Esophagus muscularis mucosa (tissue), 4 donors: ENCODE measurements around the gene FNTB. TPM values are rescaled to one million over a fixed set of nuclear protein-coding genes. Genes with fewer than 3 reads are reported as not detected.

ENCODE experiments used
- DNase-seq: peaks from one replicate; pipeline ENCODE4 v3.0.0-alpha.2; 2017; ENCODE audit errors: extremely low spot score
- H3K27ac ChIP-seq, 4 donors: fragments of 200-600 bp; sonication (generic); replicated peaks in 1 of 4; 1 replicate in 3 of 4; 2 replicates in 1 of 4; pipeline ENCODE4 v1.5.1; 2016 to 2019; ENCODE audit warnings: mild to moderate bottlenecking in 1 of 4
- H3K27me3 ChIP-seq, 4 donors: fragments of 200-600 bp; sonication (generic); one replicate each; pipeline versions ENCODE4 v1.5.1 to v1.6.0; 2016 to 2019
- H3K36me3 ChIP-seq, 4 donors: fragments of 200-600 bp; sonication (generic); one replicate each; pipeline ENCODE4 v1.5.1; 2016 to 2019
- H3K4me1 ChIP-seq, 4 donors: fragments of 200-600 bp; sonication (generic); one replicate each; pipeline ENCODE4 v1.5.1; 2016 to 2019
- H3K4me3 ChIP-seq, 4 donors: fragments of 200-600 bp; sonication (generic); 1 replicate in 2 of 4; 2 replicates in 2 of 4; pipeline ENCODE4 v1.5.1; 2016 to 2019; ENCODE audit warnings: mild to moderate bottlenecking in 4 of 4, moderate library complexity in 1 of 4
- H3K9me3 ChIP-seq, 4 donors: fragments of 200-600 bp; sonication (generic); 1 replicate in 3 of 4; 2 replicates in 1 of 4; pipeline ENCODE4 v1.5.1; 2016 to 2019
- CTCF ChIP-seq, 3 experiments: fragments of 200-600 bp in 2 of 3; fragments of 450-650 bp in 1 of 3; sonication (generic) in 2 of 3; IDR thresholded peaks; one replicate each; pipeline ENCODE4 v1.5.1; 2017 to 2019; ENCODE audit warnings: antibody characterized with exemption in 3 of 3, mild to moderate bottlenecking in 2 of 3, moderate library complexity in 1 of 3
- EP300 ChIP-seq: sonication (generic); formaldehyde crosslinking; IDR thresholded peaks from one replicate; pipeline ENCODE4 v1.6.1; 2017; ENCODE audit warnings: antibody characterized with exemption
- POLR2A ChIP-seq: fragments of 450-650 bp; IDR thresholded peaks from one replicate; pipeline ENCODE4 v1.6.1; 2017; ENCODE audit warnings: antibody characterized with exemption, moderate library complexity, mild to moderate bottlenecking, low read depth
- POLR2AphosphoS5 ChIP-seq, 2 donors: sonication (generic); formaldehyde crosslinking; IDR thresholded peaks; one replicate each; pipeline ENCODE4 v1.6.1; 2017; ENCODE audit warnings: antibody characterized with exemption in 2 of 2
- WGBS: methylation state at CpG from one replicate; pipeline ENCODE4 v1.1.5; 2018; 5-methylcytosine and 5-hydroxymethylcytosine counted together
- intact Hi-C: fragments of 100-400 bp; cut with DNase I; formaldehyde crosslinking; loops from one replicate; pipeline ENCODE4 v1.15.1; 2023
- total RNA-seq, 4 donors: library from RNA; depleted of rRNA; stranded (reverse); fragments of >200 nt; gene quantifications; one replicate each; pipeline versions ENCODE4 v1.1.0 to v1.2.1, GENCODE V29; 2016

Gene FNTB
- total RNA-seq, 4 donors from 2014 or later, result 10.3 to 20.7 (median 15.5) TPM

- Histone ChIP-seq H3K36me3 (peaks cover 31 to 71% (median 57%) of the 10 kb centered on the region in 4 donors), H3K27ac (no peak overlapping the region), H3K9me3 (no peaks in the 10 kb centered on the region), H3K4me3 (no peak overlapping the region), H3K4me1 (peaks cover 45 to 63% (median 51%) of the 10 kb centered on the region in 4 donors), H3K27me3 (no peaks in the 10 kb centered on the region)
- DNase-seq, result no peak
- WGBS, result 75% methylated on average over 1 of the region's 1 CpG
- TF ChIP-seq EP300 (no peak), POLR2A (no peak), CTCF (IDR thresholded peaks at IDR 0.05) (no peak), POLR2AphosphoS5 (IDR thresholded peaks at IDR 0.05) (no peak)
- intact Hi-C loops, result no loop called here
These were observed 86.2 kb downstream of the FNTB start for GRCh38 chr14:65072937-65073336.

GRCh38 chr14:65073605-65074201, 87.0 kb downstream of the FNTB start:
- H3K4me1 ChIP-seq, result peaks cover 47 to 67% (median 54%) of the 10 kb centered on the region in 4 donors
- intact Hi-C loops, result no loop called here
- DNase-seq, result no peak
- WGBS, result 55% methylated on average over 2 of the region's 4 CpGs
- H3K4me3 ChIP-seq, result no peak overlapping the region
- H3K27ac ChIP-seq, result peak overlapping the region in 1 of 4 donors; percentile 27
- no peak for TF ChIP-seq POLR2AphosphoS5 (IDR thresholded peaks at IDR 0.05)
- TF ChIP-seq POLR2A, result no peak
- TF ChIP-seq CTCF (IDR thresholded peaks at IDR 0.05), result no peak
- TF ChIP-seq EP300, result no peak
- H3K9me3 ChIP-seq, result no peaks in the 10 kb centered on the region
- H3K36me3 ChIP-seq, result peaks cover 36 to 73% (median 62%) of the 10 kb centered on the region in 4 donors
- H3K27me3 ChIP-seq, result no peaks in the 10 kb centered on the region

GRCh38 chr14:65074449-65075150, 87.9 kb downstream of the FNTB start:
- intact Hi-C loops, result no loop called here

GRCh38 chr14:65075628-65076325, 89.1 kb downstream of the FNTB start:
- no peak for DNase-seq
- Histone ChIP-seq H3K4me3 (no peak overlapping the region), H3K27ac (no peak overlapping the region), H3K9me3 (no peaks in the 10 kb centered on the region), H3K36me3 (peaks cover 30 to 66% (median 51%) of the 10 kb centered on the region in 4 donors), H3K4me1 (peaks cover 59 to 79% (median 63%) of the 10 kb centered on the region in 4 donors), H3K27me3 (no peaks in the 10 kb centered on the region)
- 88% methylated on average over 17 of the region's 17 CpGs for WGBS
- intact Hi-C loops, result no loop called here
- no peak for TF ChIP-seq POLR2A
- no peak for TF ChIP-seq POLR2AphosphoS5 (IDR thresholded peaks at IDR 0.05)
- TF ChIP-seq CTCF (IDR thresholded peaks at IDR 0.05), result no peak
- no peak for TF ChIP-seq EP300

More at GRCh38 chr14:65074449-65075150, 87.9 kb downstream of the FNTB start:
- no peaks in the 10 kb centered on the region for H3K9me3 ChIP-seq
- peaks cover 56 to 76% (median 58%) of the 10 kb centered on the region in 4 donors for H3K4me1 ChIP-seq
- TF ChIP-seq CTCF (IDR thresholded peaks at IDR 0.05) (no peak), POLR2A (no peak), EP300 (no peak), POLR2AphosphoS5 (IDR thresholded peaks at IDR 0.05) (no peak)
- no peak for DNase-seq
- 70% methylated on average over 3 of the region's 3 CpGs for WGBS
- H3K4me3 ChIP-seq, result no peak overlapping the region
- peak overlapping the region in 1 of 4 donors; percentile 9 for H3K27ac ChIP-seq
- H3K36me3 ChIP-seq, result peaks cover 30 to 71% (median 57%) of the 10 kb centered on the region in 4 donors
- H3K27me3 ChIP-seq, result no peaks in the 10 kb centered on the region
